ENCODE results near the gene SEPTIN6. TPM values are rescaled to one million over a fixed set of nuclear protein-coding genes. Genes with fewer than 3 reads are reported as not detected.
"Not testable (repeated sequence)": the region's sequence is repeated elsewhere in the genome, so short reads cannot be mapped to it uniquely, and the experiment has no call there.

SEPTIN6 gene
- total RNA-seq, 1 donor from 2014 or later, result 20.9 TPM

GRCh38 chrX:119669424-119670037 lies 23.4 kb downstream of the SEPTIN6 start:
- no peaks in the 10 kb centered on the region for H3K9me3 ChIP-seq
- H3K36me3 ChIP-seq, result no peaks in the 10 kb centered on the region
- H3K4me1 ChIP-seq, result no peaks in the 10 kb centered on the region
- H3K4me3 ChIP-seq, result no peak overlapping the region
- ATAC-seq, result no peak
- DNase-seq, result no peak
- H3K27me3 ChIP-seq, result no peaks in the 10 kb centered on the region
- no peak overlapping the region for H3K27ac ChIP-seq
- no peak for TF ChIP-seq CTCF (IDR thresholded peaks at IDR 0.05)
- intact Hi-C loops (cut with DNase I), result no loop called here

- TF ChIP-seq CTCF (IDR thresholded peaks at IDR 0.05), result no peak
- Histone ChIP-seq H3K27ac (no peak overlapping the region), H3K4me3 (no peak overlapping the region), H3K9me3 (no peaks in the 10 kb centered on the region), H3K4me1 (no peaks in the 10 kb centered on the region), H3K27me3 (no peaks in the 10 kb centered on the region), H3K36me3 (no peaks in the 10 kb centered on the region)
- intact Hi-C loops (cut with DNase I), result no loop called here
- no peak for ATAC-seq
- no peak for DNase-seq
These were observed 25.7 kb downstream of the SEPTIN6 start for GRCh38 chrX:119667111-119667878.

- H3K36me3 ChIP-seq; H3K4me3 ChIP-seq; DNase-seq; H3K27ac ChIP-seq; intact Hi-C loops (cut with DNase I); H3K27me3 ChIP-seq; H3K4me1 ChIP-seq; ATAC-seq; H3K9me3 ChIP-seq: not testable (repeated sequence)
These were observed 28.1 kb downstream of the SEPTIN6 start for GRCh38 chrX:119664877-119665276.

- Histone ChIP-seq H3K4me3 (no peak overlapping the region), H3K9me3 (no peaks in the 10 kb centered on the region), H3K4me1 (no peaks in the 10 kb centered on the region), H3K27me3 (no peaks in the 10 kb centered on the region), H3K27ac (no peak overlapping the region), H3K36me3 (no peaks in the 10 kb centered on the region)
- no peak for DNase-seq
- no peak for ATAC-seq
- intact Hi-C loops (cut with DNase I), result no loop called here
- TF ChIP-seq CTCF (IDR thresholded peaks at IDR 0.05), result no peak
These were observed 31.5 kb downstream of the SEPTIN6 start for GRCh38 chrX:119661486-119661885.

GRCh38 chrX:119659522-119659921 lies 33.4 kb downstream of the SEPTIN6 start:
- no peaks in the 10 kb centered on the region for H3K27me3 ChIP-seq

More at GRCh38 chrX:119659522-119659921, 33.4 kb downstream of the SEPTIN6 start:
- H3K4me3 ChIP-seq, result no peak overlapping the region
- DNase-seq (no peak), ATAC-seq (no peak)
- no peaks in the 10 kb centered on the region for H3K4me1 ChIP-seq
- H3K36me3 ChIP-seq, result no peaks in the 10 kb centered on the region
- no peaks in the 10 kb centered on the region for H3K9me3 ChIP-seq
- intact Hi-C loops (cut with DNase I), result no loop called here
- H3K27ac ChIP-seq, result no peak overlapping the region
- TF ChIP-seq CTCF (IDR thresholded peaks at IDR 0.05), result no peak

Measured in upper lobe of right lung (tissue), 1 donor.